ENCODE data around the gene KRTAP12-1.
A peak's percentile ranks its signal among the peaks of the same experiment; 100 is the strongest.
"Not testable (repeated sequence)": the region's sequence is repeated elsewhere in the genome, so short reads cannot be mapped to it uniquely, and the experiment has no call there.

The KRTAP12-1 gene

DNA sequence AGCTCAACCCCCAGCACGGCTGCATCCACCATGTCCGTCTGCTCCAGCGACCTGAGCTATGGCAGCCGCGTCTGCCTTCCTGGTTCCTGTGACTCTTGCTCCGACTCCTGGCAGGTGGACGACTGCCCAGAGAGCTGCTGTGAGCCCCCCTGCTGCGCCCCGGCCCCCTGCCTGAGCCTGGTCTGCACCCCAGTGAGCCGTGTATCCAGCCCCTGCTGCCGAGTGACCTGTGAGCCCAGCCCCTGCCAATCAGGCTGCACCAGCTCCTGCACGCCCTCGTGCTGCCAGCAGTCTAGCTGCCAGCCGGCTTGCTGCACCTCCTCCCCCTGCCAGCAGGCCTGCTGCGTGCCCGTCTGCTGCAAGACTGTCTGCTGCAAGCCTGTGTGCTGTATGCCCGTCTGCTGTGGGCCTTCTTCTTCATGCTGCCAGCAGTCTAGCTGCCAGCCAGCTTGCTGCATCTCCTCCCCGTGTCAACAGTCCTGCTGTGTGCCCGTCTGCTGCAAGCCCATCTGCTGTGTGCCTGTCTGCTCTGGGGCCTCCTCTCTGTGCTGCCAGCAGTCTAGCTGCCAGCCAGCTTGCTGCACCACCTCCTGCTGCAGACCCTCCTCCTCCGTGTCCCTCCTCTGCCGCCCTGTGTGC is 15.3 kb upstream of the KRTAP12-1 start, which contains the start of gene KRTAP10-12:
Gene KRTAP10-12, plus strand, starts transcription at position 1 of the 639 bp plus-strand sequence. Its CDS starts 30 bp downstream, at position 31.
- DNase-seq, result not testable (repeated sequence)

DNA sequence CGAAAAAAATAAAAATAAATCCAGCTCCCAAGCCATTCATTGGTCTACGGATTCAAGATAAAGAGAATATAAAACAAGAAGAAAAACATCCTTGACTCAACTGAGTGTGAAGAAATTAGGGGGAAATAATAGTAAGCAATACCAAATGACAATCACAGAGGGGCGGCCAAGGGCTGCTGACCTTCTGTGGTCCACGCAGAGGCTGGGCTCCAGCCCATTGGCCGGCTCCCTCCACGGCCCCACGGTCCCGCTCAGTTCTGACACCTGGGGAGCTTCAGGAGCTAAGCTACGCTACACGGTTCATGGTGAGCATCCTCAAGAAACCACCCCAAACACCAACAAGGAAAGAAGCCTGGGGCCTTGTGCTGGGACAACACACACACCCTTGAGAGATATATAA is 14.6 kb upstream of the KRTAP12-1 start:
- DNase-seq, result no peak

DNA sequence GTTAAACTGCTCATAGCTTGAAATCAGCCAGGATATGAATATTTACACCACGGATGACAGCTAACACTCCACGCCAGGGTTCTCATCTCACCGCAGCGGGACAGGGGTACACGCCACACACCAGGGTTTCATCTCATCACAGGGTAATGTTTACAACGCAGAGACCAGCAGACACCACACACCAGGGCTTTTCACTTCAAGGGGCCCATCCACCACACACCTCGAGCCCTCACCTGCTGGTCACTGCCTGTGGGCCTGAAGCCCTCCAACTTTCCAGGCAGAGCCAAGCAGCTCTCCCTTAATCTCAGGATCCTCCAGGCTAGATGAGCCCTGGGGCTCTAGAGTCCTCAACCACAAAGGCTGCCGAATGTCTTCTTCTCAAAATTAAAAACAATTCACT is 13.7 kb upstream of the KRTAP12-1 start:
- no peak for DNase-seq

GRCh38 chr21:44695184-44695583 is 13.2 kb upstream of the KRTAP12-1 start:
- DNase-seq, result no peak

GRCh38 chr21:44694776-44695175 is 12.8 kb upstream of the KRTAP12-1 start:
- DNase-seq, result no peak

- no peak for DNase-seq
Measured at GRCh38 chr21:44692798-44693512, 11.0 kb upstream of the KRTAP12-1 start.

DNA sequence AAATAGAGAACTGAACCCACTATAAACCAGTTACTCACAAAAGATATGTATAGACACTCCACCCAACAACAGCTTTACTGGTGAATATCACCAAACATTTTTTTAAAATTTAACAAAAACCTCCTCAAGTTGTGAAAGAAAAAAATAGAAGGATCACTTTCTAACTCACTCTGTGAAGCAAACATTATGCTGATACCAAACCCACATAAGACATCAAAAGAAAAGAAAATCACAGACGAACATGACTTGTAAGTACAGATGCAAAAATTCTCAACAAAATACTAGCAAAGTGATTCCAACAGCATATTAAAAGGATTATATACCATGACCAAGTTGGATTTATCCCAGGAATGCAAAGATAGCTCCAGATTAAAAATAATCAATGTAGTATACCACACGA is 9.7 kb upstream of the KRTAP12-1 start:
- no peak for DNase-seq

DNA sequence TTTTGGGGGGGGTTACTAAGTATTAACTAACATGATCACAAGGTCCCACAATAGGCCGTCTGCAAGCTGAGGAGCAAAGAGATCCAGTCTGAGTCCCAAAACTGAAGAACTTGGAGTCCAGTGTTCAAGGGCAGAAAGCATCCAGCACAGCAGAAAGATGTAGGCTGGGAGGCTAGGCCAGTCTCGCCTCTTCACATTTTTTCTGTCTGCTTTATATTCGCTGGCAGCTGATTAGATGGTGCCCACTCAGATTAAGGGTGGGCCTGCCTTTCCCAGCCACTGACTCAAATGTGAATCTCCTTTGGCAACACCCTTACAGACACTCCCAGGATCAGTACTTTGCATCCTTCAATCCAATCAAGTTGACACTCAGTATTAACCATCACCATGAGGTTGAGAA is 7.8 kb upstream of the KRTAP12-1 start:
- not testable (repeated sequence) for DNase-seq

DNA sequence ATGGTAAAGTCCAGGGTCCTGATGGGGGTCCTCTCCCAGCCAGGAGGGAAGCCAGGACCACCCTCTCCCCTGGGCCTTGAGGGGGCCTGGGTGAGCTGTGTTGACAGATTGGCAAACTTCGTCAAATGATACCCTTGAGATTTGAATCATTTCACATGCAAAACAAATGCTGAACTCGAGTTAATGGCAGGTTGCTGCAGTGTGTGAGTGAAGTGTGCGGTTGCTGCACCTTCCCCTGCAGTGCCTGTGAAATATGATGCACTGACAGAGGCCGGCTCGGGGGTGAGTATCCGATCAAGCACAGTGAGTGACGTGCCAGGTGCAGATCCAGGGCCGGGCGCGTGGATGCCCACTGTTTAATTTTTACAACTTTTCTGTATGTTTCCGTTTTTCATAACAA is 5.7 kb upstream of the KRTAP12-1 start:
- peak; percentile 34 to 77 for DNase-seq

GRCh38 chr21:44686843-44687561 is 5.0 kb upstream of the KRTAP12-1 start:
- peak in 1 of 2 experiments; percentile 23 for DNase-seq

DNA sequence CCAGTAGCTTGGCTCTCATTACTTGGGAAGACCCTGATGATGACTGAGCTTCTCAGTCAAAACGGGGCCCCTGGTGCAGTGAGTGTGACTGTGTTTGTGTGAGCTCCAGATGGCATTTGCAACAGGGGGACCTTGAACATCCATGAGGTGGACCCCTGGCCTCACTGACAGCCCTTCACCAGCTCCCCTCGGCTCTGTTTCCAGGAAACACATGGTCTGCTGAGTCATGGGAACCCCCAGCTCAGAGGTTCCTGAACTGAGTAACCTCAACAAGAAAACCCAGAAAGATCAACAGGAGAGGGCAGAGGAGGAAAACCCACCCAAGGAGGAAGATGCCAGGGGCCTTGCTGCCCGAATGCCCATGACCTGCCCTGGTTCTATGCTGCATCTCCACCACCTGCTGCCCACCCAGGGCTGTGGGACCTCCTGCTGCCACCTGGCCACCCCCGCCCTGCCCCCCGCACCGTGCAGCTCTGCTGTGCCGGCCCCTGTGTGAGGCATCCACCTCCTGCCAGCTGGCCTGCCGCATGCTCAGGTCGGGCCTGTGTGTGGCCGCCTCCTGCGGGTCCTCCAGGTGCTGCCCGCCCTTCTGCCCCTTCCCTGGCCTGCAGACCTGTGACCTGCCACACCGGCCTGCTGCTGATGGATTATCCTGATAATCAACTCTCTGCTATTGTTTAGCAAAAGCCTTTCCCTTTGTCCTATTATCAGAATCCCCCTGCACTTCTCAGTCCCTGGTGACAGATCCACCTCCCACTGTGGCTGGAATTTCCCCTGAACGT is 4.2 kb upstream of the KRTAP12-1 start:
- DNase-seq, result no peak

GRCh38 chr21:44685050-44685449 is 3.1 kb upstream of the KRTAP12-1 start:
- DNase-seq, result not testable (repeated sequence)

GRCh38 chr21:44684483-44684882 is 2.5 kb upstream of the KRTAP12-1 start:
- no peak for DNase-seq

- DNase-seq, result no peak
Measured at GRCh38 chr21:44684077-44684476, 2.1 kb upstream of the KRTAP12-1 start.

GRCh38 chr21:44682580-44683151 is 703 bp upstream of the KRTAP12-1 start:
- DNase-seq, result no peak

GRCh38 chr21:44681152-44681551 is 811 bp downstream of the KRTAP12-1 start:
- DNase-seq, result no peak

- DNase-seq, result no peak
Measured at GRCh38 chr21:44677881-44678280, 4.1 kb downstream of the KRTAP12-1 start.

GRCh38 chr21:44671911-44672310 is 10.1 kb downstream of the KRTAP12-1 start:
- no peak for DNase-seq

DNA sequence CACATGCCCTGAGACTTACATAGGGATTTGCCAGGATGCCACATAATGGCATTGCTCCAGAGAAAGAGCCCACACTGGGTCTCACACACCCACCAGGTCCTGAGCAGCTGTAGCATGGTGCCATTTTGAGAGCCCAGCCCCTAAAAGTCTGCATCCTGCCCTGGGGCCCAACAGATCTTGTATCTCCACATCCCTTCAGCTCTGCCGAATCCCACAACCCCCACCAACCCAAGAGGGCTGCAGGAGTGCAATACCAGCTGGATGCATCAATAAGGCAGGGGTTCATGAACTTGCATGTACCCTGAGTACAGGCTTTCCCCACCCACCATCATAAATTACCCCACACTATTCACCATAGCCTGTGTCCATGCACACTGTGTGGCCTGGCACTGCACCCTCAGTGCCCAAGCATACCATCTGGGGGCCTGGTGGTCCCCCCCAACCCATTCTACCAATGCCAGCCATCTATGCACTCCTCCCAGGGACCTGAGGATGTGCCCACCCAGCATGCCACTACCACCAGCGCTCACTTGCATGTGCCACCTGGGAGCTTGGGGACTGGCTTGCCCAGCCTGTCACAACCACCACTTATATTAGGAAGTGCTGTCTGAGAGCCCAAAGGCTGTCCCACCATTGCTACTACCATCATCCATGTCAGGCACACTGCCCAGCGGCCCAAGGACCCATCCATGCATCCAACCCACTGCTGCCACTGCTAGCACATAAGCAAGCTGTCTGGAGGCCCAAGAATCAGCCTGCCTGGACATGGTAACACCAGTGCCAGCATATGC is 11.1 kb downstream of the KRTAP12-1 start:
- DNase-seq, result no peak

DNA sequence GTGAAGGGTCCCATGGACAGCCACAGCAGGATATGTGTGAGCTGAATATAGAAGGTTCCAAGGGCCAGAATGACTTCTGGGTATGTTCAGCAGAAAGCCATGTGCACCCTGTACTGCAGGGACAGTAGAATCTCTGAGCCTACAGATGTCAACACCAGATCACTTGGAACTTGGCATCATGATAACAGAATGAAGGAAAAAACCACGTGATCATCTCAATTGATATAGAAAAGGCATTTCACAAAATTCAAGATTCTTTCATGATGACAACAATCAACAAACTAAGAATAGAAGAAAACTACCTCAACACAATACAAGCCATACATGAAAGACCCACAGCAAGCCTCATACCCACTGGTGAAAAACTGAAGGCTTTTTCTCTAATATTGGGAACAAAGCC is 14.4 kb downstream of the KRTAP12-1 start:
- DNase-seq, result no peak

DNA sequence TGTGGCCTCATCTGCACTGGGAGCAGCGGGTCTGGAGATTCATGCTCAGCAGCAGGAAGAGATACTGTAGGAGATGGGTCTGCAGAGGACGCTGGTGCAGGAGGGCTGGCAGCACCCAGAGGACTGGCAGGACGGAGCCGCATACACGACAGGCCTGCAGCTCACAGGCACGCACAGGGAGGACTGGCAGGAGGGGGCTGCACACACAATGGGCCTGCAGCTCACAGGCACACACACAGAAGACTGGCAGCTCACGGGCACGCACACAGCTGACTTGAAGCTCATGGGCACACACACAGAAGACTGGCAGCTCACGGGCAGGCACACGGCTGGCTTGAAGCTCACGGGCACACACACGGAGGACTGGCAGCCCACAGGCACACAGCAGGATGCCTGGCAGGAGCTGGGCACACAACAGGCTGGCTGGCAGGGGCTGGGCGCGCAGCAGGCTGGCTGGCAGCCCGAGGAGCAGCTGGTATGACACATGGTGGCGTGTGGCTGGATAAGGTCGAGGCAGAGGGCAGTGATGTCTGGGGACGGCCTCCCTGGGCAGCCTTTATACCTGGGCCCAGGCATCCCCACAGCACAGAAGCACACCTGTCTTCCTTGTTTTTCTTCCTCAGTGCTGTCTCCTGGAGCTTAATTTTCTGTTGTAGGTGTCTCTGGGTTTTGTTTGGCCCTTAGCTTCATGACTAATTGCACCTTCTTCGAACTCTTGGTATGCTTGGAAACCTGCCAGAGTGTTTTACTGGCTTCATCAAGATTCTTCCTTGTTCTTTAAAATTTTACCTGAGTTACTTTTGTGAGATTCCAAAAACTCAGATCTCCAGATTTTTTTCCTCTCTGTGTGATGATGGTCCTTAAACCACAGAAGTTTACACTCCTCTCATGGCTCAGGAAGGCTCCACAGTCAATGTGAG is 15.3 kb downstream of the KRTAP12-1 start, which contains the start of gene KRTAP12-2:
Gene KRTAP12-2, minus strand, starts transcription at position 527 of the 920 bp plus-strand sequence. Its CDS starts 41 bp downstream, at position 486.
- no peak for DNase-seq
